Dermis microvascular lymphatic vessel endothelial cell (primary cell): Measurements from ENCODE around the gene MCM5. TPM values are rescaled to one million over a fixed set of nuclear protein-coding genes. Genes with fewer than 3 reads are reported as not detected.

Experiments
- DNase-seq, 2 donors: peaks; one replicate each; pipeline versions ENCODE4 v3.0.0 to v3.0.0-alpha.2; 2010; ENCODE audit warnings: low read depth in 2 of 2
- total RNA-seq: library from RNA; depleted of rRNA; stranded (reverse); fragments of >200 nt; gene quantifications from 2 replicates; pipeline ENCODE4 v1.2.1, GENCODE V29; 2014

MCM5 gene
- total RNA-seq, 1 donor from 2014 or later, result 60.5 TPM

DNA sequence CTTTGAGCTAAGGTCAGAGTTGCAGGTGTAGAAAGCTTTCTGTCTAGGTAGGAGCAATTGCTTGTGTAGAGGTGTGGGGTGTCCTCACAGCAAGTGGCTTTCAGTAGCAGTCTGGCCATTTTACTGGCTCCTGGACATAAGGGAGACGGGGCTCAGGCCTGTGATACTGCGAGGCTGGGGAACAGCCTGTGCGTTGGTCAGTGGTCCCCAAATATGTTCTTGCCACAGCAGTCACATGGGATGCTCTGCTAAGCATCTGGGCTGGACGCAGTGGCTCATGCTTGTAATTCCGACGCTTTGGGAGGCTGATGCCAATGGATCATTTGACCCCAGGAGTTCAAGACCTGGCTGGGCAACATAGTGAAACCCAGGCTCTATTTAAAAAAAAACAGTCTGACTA is 1.9 kb downstream of the MCM5 start:
- no peak for DNase-seq

DNA sequence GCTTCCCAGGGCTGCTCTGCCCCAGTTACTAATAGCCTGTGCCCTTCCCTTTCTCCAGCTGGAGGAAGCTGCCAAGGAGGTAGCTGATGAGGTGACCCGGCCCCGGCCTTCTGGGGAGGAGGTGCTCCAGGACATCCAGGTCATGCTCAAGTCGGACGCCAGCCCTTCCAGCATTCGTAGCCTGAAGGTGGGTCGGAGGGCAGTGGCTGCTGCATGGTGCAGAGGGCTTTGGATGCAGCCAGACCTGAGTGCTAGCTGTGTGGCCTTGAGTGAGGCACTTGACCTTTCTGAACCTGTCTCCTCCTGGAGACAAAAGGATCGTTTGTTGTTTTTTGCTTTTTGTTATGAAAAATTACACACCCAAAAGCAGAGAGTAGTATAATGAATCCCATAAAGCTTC is 3.4 kb downstream of the MCM5 start:
- DNase-seq, result no peak

DNA sequence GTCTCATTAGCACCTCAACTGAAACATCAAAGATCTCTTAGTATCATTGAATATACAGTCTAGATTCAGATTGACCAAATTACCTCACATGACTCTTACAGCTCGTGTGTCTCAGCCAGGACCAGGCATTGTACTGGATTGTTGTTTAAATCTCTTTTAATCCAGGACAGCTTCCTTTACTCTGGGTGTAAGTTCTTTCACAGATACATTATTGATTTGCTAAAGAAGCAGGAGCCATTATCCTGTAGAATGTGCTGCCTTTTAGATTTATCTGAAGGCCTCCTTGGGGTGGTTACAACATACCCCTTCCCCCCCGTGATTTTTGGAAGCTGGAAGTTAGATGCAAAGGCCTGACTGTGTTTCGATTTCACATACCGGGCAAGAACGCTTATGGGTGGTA is 4.2 kb downstream of the MCM5 start:
- no peak for DNase-seq

DNA sequence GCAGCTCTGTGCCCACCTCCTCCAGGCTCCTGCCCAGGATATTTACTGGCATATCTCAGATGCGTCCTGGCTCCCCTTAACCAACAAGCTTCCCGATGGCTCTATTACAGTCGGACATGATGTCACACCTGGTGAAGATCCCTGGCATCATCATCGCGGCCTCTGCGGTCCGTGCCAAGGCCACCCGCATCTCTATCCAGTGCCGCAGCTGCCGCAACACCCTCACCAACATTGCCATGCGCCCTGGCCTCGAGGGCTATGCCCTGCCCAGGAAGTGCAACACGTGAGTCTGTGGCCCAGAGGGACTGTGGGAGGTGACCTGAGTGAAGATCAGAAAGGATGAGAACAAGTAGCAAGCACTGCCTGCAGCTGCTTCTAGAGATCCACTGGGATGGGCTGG is 6.5 kb downstream of the MCM5 start:
- no peak for DNase-seq

DNA sequence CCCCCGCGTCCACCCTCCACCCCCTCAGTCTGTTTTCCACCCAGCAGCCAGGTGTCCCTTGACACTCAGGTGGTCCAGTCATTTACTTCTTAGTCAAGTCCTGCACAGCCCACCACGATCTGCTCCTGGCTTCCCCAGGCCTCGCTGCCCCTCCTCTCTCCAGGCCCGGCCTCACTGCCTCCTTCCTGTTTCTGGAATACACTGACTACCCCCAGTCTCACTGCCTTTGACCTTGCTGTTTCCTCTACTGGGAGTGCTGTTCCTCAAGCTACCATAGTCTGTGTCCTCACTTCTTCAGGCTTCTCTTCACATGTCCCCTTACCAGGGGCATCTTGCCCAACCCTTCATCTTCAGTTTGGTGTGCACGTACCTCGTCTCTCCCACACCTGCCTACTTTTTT is 7.4 kb downstream of the MCM5 start:
- no peak for DNase-seq

DNA sequence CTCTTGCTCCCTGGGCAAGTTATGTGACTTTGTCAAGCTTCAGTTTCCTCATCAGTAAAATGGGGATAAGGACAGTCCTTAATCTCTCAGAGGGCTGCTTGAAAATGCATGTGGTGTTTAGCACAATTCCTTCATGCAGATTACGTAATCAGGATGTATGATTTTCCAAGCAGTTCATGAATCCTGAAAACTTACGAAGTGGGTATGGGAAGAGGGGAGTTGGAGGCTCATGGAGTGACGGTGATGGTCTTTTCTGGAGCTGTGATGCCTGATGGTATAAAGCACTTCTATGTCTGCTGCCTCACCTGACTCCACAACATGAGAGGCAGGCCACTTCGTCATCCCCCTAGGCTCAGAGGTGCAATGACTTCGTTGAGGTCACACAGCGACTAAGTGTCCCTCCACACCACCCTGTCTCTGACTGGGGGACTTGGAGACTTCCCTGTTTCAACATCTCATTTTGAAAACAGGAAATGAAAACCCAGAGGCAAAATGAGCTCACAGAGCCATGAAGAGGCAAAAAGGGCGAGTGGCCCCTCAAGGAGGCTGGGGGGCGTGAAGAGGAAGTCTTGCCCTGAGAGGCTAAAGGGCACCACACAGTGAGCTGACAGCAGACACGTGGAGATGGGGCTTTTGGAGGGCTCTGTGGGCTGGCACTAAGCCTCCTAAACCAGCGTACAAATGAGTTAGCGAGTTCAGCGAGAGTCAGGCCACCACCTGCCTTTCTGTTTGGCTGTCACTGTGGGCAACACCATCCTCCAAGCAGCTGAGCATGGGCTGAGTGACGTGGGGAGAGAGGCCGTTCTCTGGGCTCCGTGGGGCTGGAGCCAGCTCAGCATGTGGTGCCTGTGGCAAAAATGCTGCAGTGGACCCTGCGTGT is 10.1 kb downstream of the MCM5 start:
- no peak for DNase-seq

DNA sequence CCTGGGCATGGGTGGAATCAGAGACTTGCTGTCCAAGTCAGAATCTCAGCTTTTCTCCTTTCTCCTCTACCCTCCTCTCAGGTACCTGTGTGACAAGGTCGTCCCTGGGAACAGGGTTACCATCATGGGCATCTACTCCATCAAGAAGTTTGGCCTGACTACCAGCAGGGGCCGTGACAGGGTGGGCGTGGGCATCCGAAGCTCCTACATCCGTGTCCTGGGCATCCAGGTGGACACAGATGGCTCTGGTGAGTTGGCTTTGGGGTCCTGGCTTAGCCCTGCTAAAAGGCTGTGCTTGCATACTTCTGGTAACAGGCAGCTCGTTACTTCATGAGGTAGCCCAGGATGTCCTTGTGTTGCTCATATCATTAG is 10.7 kb downstream of the MCM5 start:
- no peak for DNase-seq

DNA sequence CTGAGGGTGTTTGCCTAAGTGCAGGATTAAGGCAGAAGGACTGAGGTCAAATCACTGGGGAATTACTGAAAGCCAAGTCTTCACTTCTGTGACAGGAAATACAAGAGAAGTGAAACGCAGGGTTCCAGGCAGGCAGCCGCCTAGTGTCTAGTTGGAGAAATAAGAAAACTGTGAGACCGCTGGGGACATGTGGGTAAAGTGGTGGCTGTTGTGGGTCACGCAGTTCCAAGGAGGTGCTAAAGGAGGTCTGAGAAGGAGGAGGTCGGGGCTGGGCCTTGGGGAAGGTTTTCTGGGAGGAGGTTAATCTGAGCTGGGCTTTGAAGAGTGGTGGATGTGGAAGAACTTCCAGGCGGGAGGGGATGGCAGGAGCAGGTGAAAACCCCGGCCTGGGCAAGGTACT is 11.2 kb downstream of the MCM5 start:
- no peak for DNase-seq

DNA sequence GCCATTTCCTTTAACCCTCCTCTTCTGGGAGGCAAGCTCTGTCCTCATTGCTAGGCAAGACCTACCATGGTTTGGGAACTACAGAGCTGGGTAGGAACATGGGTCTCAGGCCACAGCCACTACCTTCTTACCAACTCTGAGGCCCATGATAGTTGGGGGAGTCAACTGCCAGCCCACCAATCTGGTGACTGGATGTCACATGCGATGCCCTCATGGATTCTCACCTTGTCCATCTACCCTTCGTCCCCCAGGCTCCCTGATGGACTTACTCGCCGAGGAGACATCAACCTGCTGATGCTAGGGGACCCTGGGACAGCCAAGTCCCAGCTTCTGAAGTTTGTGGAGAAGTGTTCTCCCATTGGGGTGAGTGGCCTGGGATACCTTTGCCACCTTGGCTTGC is 13.7 kb downstream of the MCM5 start:
- DNase-seq, result no peak

DNA sequence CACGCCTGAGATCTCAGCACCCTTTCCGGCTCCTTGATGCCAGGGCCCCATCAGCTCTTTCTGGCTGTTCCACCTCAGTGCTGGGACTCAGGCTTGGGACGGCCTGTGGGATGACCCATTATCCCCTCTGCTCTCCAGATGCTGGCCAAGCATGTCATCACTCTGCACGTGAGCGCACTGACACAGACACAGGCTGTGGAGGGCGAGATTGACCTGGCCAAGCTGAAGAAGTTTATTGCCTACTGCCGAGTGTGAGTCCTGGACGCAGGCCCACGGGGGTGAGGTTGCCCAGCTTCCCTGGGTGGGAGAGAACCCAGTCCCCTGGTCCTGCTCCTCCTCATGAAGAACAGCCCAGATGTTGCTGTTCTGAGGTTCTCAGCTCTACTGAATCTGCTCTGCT is 17.7 kb downstream of the MCM5 start:
- DNase-seq, result no peak

DNA sequence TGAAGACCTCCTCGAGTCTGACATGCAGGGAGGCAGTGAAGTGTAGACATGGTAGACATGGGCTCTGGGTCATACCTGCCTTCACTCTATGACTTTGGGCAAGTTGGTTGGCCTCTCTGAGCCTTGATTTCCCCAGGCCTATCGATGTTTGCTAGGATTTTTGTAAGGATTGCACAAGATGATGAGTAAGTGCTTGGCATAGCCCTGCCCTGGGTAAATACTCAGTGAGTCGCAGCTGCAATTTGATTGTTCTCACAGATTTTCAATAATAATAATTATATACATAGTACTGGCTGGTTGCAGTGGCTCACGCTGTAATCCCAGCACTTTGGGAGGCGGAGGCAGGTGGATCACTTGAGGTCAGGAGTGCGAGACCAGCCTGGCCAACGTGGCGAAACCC is 18.1 kb downstream of the MCM5 start:
- DNase-seq, result no peak

DNA sequence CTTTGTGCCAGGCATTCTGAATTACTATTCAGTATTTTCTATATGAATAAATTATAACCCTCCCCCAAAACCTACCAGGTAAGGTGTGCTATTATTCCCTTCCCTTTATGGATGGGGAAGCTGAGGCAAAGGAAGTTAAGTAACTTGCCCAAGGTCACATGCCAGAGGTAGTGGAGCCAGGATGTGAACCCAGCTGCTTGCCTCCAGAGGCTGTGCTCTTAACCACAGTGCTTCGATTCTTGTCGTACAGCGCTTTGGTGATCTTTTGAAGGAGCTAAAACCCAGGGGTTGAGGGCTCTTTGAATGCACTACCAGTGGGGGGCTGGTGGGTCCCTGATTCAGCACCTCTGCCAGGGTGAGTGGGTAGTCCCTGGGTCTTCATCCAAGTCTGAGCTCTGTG is 18.8 kb downstream of the MCM5 start:
- DNase-seq, result no peak

DNA sequence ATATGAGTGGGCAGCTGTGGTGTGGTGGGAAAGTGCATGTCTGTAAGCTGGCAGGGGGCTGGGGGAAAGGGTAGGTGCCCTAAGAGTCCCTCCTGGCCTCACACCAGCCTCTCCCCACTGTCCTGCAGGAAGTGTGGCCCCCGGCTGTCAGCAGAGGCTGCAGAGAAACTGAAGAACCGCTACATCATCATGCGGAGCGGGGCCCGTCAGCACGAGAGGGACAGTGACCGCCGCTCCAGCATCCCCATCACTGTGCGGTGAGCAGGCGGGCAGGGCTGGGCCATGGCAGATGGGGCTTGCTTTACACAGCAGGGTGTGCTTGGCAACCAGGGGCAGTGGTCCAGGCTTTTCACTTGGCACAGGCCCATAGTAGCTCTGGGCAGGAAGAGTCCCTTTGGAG is 19.8 kb downstream of the MCM5 start:
- DNase-seq, result no peak

DNA sequence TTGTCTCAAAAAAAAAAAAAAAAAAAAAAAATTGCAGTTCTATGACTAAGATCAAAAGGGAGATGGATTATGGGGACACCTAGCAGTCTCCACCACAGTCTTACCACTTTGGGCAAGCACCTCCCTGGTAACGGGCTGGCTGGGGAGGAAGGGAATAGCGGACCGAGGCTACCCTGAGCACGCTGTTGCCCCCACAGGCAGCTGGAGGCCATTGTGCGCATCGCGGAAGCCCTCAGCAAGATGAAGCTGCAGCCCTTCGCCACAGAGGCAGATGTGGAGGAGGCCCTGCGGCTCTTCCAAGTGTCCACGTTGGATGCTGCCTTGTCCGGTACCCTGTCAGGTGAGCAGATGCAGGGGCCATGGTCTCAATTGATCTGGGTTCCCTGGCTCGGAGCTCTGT is 21.2 kb downstream of the MCM5 start:
- DNase-seq, result no peak

DNA sequence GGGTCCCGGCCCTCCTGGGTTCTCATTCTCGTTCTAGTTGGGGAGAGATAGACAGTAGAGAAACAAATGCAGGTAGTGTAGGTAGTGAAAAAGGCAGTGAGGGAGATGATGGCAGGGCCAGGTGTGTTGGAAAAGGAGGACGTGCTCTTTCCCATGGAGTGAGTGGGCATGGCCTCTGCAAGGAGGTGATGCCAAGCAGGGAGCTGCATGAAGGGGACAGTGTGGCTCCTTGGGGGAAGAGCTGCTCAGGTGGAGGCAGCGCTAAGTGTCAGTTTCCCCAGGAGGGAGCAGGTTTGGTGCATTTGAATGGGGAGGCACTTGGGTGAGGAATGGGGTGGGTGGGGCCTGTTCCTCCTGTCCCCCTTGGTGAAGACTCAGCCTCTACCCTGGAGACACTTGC is 22.2 kb downstream of the MCM5 start:
- DNase-seq, result no peak

DNA sequence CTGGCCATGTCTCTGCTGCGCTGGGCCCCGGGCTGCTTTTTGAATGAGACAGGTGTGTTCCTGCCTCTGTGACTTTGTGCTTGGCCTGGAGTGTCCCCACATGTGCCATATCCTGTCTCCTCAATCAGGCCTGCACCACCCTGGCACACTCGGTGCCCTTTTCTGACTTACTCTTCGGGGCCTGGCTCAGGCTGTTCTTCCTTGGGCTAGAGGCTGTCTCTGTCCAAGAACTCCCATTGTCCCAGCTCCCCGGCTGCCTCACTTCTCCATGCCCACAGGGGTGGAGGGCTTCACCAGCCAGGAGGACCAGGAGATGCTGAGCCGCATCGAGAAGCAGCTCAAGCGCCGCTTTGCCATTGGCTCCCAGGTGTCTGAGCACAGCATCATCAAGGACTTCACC is 23.0 kb downstream of the MCM5 start:
- DNase-seq, result no peak

DNA sequence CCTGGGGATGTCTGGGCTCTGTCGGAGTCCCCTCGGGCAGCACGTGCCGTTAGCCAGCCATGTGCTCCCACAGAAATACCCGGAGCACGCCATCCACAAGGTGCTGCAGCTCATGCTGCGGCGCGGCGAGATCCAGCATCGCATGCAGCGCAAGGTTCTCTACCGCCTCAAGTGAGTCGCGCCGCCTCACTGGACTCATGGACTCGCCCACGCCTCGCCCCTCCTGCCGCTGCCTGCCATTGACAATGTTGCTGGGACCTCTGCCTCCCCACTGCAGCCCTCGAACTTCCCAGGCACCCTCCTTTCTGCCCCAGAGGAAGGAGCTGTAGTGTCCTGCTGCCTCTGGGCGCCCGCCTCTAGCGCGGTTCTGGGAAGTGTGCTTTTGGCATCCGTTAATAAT is 24.1 kb downstream of the MCM5 start:
- DNase-seq, result no peak

DNA sequence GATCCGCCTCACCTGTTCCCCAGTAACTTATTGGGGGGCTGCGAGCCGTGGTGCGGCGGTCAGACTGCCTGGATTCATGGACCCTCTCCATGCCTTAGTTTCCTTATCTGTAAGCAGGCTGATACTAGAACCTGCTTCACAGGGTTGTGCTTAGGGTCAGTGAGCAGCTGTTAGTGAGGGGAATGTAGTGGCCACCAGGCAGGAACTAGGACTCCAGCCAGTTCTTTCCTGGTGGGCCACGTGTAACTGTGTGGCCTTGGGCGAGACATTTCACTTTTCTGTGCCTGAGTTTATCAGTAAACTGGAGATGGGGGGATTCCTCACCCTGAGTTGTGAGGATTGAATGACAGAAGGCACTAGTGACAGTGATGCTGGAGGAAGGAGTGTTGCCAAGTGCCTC is 24.8 kb downstream of the MCM5 start:
- no peak for DNase-seq

DNA sequence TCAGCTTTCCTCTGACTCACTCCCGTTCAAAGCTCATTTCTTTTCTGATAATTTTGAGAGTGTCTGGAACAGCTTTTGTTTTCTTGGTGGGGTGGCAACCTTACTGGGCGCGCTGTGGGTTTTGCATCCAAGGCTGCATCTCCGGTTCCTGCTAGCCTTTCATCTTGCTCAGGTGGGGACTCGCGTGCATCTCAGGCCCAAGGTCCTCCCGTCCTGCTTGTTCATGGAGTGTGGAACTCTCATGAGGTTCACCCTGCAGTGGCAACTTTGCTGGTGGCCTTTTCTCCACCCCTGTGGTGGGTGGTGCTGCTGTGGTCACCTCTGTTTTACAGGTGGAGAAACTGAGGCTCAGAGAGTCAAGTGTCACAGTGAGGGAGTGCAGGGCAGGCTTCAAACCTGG is 25.6 kb downstream of the MCM5 start:
- no peak for DNase-seq

DNA sequence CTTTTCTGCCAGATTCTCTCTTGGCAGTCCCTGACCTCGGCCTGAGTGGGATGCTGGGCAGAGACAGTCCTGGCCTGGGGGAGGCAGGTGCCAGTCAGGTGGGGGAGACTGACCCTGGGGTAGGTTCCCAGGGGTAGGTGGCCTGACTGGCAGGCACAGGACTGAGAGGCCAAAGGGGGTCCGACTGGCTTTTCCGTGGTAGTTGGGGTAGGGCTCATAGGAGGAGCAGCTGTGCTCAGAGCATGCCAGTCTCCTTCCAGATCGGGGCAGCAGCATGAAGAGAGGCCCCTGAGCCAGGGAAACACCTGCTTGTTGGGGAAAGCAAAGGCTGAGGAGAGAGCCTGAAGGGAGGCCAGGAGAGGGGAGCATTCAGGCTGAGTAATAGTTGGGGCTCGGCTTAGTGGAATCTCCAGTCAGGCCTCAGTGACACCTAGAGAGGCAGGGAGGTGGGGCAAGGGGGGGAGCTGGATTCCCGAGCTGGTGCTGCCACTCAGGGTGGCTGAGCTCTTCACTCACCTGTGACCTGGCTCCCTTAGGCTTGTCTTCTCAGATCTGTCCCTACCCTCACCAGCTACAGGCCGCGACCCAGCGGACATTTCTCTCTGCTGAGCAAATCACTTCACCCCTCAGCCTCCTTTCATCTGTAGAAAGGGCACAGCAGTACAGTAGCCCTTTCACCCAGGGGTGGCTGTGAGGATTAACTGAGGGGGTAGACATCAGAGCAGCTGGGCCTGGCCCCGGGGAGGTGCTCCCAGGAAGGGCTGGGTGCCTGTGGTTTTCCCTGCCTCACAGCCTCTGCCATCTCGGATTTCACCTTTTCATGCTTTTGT is 26.2 kb downstream of the MCM5 start:
- DNase-seq, result no peak

DNA sequence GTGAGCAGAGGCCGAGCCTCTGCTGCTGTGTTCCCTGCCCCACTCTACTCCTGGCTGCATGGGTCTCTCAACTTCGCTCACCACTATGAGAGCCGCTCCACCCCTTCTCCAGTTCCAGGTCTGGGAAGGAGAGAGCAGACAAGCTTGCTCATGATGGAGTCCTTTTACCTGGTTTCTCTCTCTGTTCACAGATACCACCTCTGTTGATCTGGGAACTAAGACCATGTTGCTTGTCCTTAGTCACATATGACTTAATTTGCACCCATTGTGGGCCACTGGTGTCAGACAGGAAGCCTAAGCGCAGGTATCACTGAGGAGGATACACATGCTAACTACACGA is 26.8 kb downstream of the MCM5 start:
- DNase-seq, result no peak

DNA sequence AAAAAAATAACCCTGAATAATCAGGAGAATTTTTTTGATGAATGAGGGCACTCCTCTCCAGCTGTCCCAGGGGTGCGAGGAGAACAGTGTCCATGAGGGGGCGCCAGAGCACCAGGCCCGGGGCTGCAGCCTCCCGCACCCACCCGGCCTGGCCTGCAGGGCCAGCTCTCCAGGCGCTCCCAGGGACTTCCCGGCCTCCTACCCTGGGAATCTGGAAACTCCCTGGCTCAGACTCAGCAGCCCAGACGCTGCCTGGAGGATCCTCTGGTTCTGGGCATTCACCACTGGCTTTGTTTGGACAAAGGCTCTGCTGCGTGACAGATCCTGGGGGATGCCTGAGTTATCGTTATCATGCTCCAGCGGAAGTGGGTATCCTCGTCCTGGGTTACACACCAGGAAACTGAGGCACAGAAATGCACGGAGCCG is 31.0 kb downstream of the MCM5 start:
- DNase-seq, result peak; percentile 43 to 91
